Smooth muscle cell of the umbilical artery (primary cell): ENCODE measurements around the gene PCDHA7. TPM values are rescaled to one million over a fixed set of nuclear protein-coding genes. Genes with fewer than 3 reads are reported as not detected.

Experiments used
- total RNA-seq: library from RNA; depleted of rRNA; stranded (reverse); fragments of >200 nt; gene quantifications from 2 replicates; pipeline ENCODE4 v1.2.3, GENCODE V29; 2014

The PCDHA7 gene, protein sequence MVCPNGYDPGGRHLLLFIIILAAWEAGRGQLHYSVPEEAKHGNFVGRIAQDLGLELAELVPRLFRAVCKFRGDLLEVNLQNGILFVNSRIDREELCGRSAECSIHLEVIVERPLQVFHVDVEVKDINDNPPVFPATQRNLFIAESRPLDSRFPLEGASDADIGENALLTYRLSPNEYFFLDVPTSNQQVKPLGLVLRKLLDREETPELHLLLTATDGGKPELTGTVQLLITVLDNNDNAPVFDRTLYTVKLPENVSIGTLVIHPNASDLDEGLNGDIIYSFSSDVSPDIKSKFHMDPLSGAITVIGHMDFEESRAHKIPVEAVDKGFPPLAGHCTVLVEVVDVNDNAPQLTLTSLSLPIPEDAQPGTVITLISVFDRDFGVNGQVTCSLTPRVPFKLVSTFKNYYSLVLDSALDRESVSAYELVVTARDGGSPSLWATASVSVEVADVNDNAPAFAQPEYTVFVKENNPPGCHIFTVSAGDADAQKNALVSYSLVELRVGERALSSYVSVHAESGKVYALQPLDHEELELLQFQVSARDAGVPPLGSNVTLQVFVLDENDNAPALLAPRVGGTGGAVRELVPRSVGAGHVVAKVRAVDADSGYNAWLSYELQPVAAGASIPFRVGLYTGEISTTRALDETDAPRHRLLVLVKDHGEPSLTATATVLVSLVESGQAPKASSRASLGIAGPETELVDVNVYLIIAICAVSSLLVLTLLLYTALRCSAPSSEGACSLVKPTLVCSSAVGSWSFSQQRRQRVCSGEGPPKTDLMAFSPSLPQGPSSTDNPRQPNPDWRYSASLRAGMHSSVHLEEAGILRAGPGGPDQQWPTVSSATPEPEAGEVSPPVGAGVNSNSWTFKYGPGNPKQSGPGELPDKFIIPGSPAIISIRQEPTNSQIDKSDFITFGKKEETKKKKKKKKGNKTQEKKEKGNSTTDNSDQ
- total RNA-seq, result 0.74 and 2.4 TPM in 2 replicates

DNA sequence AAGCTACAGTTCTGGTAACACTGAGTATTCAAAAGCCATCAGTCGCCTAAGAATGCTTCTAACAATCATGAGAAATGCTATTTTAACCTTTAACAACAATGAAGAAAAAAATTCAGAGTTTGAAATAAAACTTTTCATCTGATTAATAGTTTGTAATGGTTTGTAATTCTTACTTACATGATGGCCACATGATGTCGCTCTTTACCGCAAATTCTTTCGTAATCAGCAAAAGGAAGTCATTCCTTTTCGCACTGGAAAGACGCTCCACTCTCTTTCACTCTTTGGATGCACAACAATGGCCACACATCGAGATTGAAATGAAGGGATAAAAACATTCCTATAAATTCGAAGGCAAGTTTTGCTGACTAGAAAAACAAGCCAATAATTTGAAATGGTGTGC is at the start of gene PCDHA7:
Gene PCDHA7 (plus strand): TSS at position 277 of the 400 bp plus-strand sequence. CDS start 115 bp downstream, at position 392.

DNA sequence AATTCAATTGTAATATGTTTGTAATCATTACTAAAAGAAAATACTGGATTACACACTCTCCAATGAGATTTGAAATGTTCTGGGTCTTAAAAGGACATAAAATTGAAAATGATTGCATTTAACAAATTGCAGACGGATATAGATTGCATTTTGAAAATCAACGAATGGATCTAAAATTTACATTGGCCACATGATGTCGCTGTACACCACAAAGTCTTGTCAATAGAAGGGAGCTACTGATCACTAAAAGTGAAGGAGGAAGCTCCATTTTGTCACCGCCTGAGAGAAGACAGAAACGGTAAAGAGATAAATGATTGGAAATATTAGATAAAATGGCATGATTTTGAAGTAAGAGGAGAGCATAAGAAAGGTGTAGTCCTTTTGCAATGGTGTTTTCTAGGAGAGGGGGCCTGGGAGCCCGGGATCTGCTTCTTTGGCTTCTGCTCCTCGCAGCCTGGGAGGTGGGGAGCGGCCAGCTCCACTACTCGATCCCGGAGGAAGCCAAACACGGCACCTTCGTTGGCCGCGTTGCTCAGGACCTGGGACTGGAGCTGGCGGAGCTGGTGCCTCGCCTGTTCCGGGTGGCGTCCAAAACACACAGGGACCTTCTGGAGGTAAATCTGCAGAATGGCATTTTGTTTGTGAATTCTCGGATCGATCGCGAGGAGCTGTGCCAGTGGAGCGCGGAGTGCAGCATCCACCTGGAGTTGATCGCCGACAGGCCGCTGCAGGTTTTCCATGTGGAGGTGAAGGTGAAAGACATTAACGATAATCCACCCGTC is 48.0 kb upstream of the PCDHA7 start, which contains the start of gene PCDHA1:
Gene PCDHA1 (plus strand): TSS at position 236 of the 782 bp plus-strand sequence.

DNA sequence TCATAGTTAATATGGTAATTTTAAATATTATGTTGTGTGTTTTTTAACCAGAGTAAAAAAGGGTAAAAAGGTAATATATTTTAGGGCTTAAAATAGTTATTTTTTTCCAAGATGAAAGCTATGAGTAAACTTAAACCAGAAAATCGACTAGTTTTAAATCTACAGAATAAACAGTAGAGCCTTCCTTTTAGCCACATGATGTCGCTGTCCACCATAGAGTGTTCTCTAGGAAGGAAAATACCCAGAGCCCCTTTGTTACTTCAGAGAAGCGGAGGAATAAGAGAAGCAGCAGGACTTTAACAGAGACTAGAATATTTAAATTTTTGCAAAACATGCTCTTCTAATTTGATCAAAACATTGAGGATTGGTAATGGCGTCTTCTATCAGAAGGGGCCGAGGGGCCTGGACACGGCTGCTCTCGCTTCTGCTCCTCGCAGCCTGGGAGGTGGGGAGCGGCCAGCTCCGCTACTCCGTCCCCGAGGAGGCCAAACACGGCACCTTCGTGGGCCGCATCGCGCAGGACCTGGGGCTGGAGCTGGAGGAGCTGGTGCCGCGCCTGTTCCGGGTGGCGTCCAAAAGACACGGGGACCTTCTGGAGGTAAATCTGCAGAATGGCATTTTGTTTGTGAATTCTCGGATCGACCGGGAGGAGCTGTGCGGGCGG is 39.3 kb upstream of the PCDHA7 start, which contains the start of gene PCDHA2:
Gene PCDHA2 (plus strand): TSS at position 258 of the 664 bp plus-strand sequence.

DNA sequence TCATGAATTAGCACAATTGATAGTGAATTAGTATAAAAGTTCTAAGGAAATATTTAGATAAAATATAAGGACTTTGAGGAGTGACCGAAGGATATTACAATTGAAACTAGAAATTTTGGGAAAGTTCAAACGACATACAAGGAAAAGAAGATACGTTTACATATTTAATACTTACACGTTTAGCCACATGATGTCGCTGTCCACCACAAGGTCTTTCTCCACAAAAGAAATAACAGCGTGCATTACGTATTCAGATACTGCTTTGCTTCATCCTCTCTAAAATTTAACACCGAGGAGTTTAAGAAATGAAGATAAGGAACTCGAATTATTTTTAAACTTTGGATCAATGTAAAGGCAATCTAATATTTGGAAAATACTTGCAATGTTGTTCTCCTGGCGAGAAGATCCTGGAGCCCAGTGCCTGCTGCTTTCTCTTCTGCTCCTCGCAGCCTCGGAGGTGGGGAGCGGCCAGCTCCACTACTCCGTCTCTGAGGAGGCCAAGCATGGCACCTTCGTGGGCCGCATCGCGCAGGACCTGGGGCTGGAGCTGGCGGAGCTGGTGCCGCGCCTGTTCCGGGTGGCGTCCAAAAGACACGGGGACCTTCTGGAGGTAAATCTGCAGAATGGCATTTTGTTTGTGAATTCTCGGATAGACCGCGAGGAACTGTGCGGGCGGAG is 33.1 kb upstream of the PCDHA7 start, which contains the start of gene PCDHA3:
Gene PCDHA3 (plus strand): TSS at position 242 of the 678 bp plus-strand sequence.

DNA sequence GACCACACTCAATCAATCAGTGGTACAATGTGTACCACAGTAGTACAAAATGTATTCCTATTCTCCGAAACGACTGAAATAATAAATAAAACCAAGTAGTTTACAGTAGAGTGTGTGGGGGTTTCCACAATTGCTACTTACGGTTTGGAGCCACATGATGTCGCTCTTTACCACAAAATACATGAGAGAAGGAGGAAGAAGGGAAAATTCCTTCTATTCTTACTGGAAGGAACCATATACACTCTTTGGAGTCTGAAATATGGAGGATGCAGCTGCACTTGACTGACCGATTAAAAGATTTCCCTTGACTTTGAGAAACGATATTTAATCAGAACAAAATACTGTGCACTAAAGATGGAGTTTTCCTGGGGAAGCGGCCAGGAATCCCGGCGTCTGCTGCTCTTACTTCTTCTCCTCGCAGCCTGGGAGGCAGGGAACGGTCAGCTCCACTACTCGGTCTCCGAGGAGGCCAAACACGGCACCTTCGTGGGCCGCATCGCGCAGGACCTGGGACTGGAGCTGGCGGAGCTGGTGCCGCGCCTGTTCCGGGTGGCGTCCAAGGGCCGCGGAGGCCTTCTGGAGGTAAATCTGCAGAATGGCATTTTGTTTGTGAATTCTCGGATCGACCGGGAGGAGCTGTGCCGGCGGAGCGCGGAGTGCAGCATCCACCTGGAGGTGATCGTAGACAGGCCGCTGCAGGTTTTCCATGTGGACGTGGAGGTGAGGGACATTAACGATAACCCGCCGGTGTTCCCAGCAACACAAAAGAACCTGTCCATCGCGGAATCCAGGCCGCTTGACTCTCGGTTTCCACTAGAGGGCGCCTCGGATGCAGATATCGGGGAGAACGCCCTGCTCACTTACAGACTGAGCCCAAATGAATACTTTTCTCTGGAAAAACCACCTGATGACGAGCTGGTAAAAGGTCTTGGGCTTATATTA is 27.0 kb upstream of the PCDHA7 start, which contains the start of gene PCDHA4:
Gene PCDHA4 (plus strand): TSS at position 235 of the 942 bp plus-strand sequence.

DNA sequence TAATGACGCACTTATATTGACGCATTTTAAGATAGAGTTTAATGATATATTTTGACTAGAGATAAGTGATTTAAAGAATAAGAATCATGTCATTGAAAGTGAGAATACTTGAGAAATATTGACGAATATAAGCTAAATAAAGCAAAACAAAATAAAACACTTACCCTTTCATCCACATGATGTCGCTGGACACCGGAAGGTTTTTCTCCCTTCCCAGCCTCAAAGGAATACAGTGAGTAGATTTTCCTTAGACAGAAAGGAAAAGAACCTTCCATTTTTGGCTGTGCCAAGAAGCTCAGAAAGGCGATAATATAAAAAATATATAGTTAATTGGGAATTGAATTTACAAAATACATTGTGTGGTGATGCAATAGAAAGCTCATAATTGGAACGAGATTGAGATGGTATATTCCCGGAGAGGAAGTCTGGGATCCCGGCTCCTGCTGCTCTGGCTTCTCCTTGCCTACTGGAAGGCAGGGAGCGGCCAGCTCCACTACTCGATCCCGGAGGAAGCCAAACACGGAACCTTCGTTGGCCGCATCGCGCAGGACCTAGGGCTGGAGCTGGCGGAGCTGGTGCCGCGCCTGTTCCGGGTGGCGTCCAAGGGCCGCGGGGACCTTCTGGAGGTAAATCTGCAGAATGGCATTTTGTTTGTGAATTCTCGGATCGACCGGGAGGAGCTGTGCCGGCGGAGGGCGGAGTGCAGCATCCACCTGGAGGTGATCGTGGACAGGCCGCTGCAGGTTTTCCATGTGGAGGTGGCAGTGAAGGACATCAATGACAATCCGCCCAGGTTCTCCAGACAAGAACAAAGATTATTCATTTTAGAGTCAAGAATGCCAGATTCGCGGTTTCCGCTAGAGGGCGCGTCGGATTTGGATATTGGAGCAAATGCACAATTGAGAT is 12.4 kb upstream of the PCDHA7 start, which contains the start of gene PCDHA5:
Gene PCDHA5 (plus strand): TSS at position 239 of the 906 bp plus-strand sequence.

DNA sequence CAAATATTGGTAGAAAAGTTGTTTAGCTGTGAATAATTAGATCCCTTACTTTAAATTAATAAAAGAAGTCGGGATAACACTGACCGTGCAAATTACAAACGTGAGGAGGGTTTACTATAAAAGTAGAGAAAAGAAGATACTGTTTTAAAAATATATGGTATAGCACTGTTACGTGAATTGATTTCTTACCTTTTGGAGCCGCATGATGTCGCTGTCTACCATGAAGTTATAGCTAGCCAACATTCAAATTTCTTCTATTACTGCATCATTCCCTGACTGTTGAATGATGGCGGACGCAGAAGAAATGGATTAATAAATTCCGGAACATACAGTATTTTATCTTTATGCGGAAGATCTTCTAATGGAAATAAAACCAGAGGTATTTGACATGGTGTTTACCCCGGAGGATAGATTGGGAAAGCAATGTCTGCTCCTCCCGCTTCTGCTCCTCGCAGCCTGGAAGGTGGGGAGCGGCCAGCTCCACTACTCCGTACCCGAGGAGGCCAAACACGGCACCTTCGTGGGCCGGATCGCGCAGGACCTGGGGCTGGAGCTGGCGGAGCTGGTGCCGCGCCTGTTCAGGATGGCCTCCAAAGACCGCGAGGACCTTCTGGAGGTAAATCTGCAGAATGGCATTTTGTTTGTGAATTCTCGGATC is 6.2 kb upstream of the PCDHA7 start, which contains the start of gene PCDHA6:
Gene PCDHA6 (plus strand): TSS at position 257 of the 658 bp plus-strand sequence. CDS start 132 bp downstream, at position 389.

DNA sequence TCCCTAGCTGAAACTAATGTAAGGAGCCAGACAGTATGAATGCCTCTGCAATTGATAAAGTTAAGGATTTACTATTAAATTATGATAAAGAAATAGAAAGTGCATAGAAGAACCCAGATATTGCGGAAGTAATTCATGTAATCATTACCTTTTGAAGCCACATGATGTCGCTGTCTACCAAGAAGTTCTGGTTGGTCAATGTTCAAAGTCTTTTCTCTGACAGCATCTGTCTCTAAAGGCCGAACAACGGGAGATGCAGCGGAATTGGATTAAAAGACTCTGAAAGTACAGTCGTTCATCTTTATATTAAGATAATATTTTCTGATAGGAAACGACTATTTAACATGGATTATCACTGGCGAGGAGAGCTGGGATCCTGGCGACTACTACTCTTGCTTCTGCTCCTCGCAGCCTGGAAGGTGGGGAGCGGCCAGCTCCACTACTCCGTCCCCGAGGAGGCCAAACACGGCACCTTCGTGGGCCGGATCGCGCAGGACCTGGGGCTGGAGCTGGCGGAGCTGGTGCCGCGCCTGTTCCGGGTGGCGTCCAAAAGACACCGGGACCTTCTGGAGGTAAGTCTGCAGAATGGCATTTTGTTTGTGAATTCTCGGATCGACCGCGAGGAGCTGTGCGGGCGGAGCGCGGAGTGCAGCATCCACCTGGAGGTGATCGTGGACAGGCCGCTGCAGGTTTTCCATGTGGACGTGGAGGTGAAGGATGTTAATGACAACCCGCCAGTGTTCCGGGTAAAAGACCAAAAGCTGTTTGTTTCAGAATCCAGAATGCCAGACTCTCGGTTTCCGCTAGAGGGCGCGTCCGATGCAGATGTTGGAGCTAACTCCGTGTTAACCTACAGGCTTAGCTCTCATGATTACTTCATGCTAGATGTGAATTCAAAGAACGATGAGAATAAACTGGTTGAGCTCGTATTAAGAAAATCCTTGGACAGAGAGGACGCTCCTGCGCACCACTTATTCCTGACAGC is 7.2 kb downstream of the PCDHA7 start, which contains the start of gene PCDHA8:
Gene PCDHA8 (plus strand): TSS at position 210 of the 985 bp plus-strand sequence. CDS start 135 bp downstream, at position 345.

DNA sequence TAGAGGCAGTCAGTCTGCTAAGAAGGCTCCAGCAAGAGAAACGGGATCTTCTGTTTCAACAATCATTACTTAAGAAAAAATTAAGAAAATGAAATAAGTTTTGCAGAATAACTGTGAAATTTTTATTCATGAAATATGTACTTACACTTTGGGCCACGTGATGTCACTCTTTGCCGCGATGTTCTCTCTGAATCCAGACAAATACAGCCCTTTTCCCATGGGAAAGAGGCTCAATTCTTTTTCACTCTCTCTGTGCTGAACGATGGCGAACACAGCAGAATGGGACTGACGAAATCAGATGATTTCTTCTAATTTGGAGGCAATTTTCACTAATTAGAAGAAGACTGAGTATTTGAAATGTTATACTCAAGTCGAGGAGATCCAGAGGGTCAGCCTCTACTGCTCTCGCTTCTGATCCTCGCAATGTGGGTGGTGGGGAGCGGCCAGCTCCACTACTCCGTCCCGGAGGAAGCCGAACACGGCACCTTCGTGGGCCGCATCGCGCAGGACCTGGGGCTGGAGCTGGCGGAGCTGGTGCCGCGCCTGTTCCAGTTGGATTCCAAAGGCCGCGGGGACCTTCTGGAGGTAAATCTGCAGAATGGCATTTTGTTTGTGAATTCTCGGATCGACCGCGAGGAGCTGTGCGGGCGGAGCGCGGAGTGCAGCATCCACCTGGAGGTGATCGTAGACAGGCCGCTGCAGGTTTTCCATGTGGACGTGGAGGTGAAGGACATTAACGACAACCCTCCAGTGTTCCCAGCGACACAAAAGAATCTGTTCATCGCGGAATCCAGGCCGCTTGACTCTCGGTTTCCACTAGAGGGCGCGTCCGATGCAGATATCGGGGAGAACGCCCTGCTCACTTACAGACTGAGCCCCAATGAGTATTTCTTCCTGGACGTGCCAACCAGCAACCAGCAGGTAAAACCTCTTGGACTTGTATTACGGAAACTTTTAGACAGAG is 14.4 kb downstream of the PCDHA7 start, which contains the start of gene PCDHA9:
Gene PCDHA9 (plus strand): TSS at position 244 of the 964 bp plus-strand sequence. CDS start 114 bp downstream, at position 358.

DNA sequence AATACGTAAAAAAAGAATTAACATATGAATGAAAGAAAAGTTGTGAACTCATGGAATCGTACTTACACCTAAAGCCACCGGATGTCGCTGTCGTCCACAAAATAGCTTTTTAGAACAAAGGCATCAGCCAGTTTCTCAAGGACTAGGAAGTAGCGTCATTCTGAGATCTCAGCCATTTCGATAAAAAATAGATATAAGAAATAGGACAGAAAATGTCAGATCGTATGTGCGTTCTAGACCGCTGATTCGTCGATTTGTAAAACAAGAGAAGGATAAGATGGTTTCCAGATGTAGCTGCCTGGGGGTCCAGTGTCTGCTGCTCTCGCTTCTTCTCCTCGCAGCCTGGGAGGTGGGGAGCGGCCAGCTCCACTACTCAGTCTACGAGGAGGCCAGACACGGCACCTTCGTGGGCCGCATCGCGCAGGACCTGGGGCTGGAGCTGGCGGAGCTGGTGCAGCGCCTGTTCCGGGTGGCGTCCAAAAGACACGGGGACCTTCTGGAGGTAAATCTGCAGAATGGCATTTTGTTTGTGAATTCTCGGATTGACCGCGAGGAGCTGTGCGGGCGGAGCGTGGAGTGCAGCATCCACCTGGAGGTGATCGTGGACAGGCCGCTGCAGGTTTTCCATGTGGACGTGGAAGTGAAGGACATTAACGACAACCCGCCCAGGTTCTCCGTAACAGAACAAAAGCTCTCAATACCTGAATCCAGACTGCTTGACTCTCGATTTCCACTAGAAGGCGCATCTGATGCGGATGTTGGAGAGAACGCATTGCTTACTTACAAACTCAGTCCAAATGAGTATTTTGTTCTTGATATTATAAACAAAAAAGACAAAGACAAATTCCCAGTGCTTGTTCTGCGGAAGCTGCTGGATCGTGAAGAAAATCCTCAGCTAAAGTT is 22.0 kb downstream of the PCDHA7 start, which contains the start of gene PCDHA10:
Gene PCDHA10 (plus strand): TSS at position 126 of the 903 bp plus-strand sequence. CDS start 152 bp downstream, at position 278.

DNA sequence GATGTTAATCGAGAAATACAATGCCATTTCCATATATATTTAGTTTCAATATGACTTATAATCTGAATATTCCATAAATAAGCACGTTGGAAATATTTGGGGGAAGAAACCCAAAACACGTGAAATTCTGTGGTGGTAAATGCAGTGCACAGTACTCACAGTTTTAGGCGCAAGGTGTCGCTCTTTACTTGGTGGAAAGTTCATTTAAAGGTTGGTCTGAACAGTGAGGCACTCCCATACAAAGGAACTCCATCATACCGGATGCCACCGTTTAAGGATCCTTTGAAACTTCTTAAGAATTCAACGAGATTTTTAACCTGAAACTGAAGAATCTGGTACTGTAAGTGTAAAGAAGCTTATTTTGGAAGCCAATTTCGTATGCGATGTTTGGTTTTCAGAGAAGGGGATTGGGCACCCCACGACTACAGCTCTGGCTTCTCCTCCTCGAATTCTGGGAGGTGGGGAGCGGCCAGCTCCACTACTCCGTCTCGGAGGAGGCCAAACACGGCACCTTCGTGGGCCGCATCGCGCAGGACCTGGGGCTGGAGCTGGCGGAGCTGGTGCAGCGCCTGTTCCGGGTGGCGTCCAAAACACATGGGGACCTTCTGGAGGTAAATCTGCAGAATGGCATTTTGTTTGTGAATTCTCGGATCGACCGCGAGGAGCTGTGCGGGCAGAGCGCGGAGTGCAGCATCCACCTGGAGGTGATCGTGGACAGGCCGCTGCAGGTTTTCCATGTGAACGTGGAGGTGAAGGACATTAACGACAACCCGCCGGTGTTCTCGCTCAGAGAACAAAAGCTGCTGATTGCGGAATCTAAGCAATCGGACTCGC is 34.9 kb downstream of the PCDHA7 start, which contains the start of gene PCDHA11:
Gene PCDHA11 (plus strand): TSS at position 237 of the 834 bp plus-strand sequence. CDS start 147 bp downstream, at position 384.

